VCaP (cell line): Measurements from ENCODE around the gene LEMD2.

Source experiments
- H3K27ac ChIP-seq: fragments of 450-650 bp; 2 replicates; pipeline ENCODE4 v1.5.1; 2017
- CTCF ChIP-seq: fragments of 450-650 bp; conservative IDR thresholded peaks from 2 replicates; pipeline ENCODE4 v1.5.1; 2017; ENCODE audit warnings: mild to moderate bottlenecking, moderate library complexity

LEMD2 gene

GRCh38 chr6:33726696-33727095 is 62.2 kb downstream of the LEMD2 start:
- no peak for TF ChIP-seq CTCF
- H3K27ac ChIP-seq, result peak overlapping the region; percentile 98; the same call in 1 of the 2 replicates

- TF ChIP-seq CTCF, result no peak
- peak overlapping the region; percentile 98; the same call in 1 of the 2 replicates for H3K27ac ChIP-seq
These were observed 62.8 kb downstream of the LEMD2 start for GRCh38 chr6:33725891-33726673.

GRCh38 chr6:33725222-33725621 is 63.7 kb downstream of the LEMD2 start:
- no peak for TF ChIP-seq CTCF
- peak overlapping the region; percentile 98; the same call in 1 of the 2 replicates for H3K27ac ChIP-seq

GRCh38 chr6:33724102-33725023 is 64.6 kb downstream of the LEMD2 start:
- TF ChIP-seq CTCF, result no peak
- peak overlapping the region; percentile 98; the same call in 1 of the 2 replicates for H3K27ac ChIP-seq

- TF ChIP-seq CTCF, result no peak
- H3K27ac ChIP-seq, result peak overlapping the region; percentile 98
These were observed 65.4 kb downstream of the LEMD2 start for GRCh38 chr6:33723371-33724085.

GRCh38 chr6:33722103-33722623 is 66.8 kb downstream of the LEMD2 start:
- H3K27ac ChIP-seq, result peak overlapping the region; percentile 98
- no peak for TF ChIP-seq CTCF
